HG03521 (cell line): ENCODE results near the gene BHLHA15.
A peak's percentile ranks its signal among the peaks of the same experiment; 100 is the strongest.

ENCODE experiments used
- ATAC-seq: cut with Tn5 transposase; IDR thresholded peaks from one replicate; pipeline ENCODE4 v1.9.1; 2021; ENCODE audit warnings: mild to moderate bottlenecking, moderate library complexity; ENCODE audit not compliant: unreplicated experiment

The BHLHA15 gene

DNA sequence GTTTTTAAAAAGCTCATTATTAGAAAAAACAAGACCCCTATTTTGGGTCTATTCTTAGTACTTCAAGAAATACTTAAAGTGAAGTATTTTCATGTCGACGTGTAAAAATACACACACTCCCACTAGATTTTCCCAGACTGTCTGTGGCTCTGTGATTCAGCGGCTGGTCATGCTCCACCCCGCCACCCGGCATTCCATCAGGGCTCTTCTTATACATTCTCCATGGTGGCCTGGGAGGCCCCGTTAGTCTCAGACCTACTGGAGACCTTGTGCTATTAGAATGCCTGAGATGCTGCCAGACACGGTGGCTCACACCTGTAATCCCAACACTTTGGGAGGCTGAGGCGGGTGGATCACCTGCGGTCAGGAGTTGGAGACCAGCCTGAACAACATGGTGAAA is 27.7 kb downstream of the BHLHA15 start:
- no peak for ATAC-seq

DNA sequence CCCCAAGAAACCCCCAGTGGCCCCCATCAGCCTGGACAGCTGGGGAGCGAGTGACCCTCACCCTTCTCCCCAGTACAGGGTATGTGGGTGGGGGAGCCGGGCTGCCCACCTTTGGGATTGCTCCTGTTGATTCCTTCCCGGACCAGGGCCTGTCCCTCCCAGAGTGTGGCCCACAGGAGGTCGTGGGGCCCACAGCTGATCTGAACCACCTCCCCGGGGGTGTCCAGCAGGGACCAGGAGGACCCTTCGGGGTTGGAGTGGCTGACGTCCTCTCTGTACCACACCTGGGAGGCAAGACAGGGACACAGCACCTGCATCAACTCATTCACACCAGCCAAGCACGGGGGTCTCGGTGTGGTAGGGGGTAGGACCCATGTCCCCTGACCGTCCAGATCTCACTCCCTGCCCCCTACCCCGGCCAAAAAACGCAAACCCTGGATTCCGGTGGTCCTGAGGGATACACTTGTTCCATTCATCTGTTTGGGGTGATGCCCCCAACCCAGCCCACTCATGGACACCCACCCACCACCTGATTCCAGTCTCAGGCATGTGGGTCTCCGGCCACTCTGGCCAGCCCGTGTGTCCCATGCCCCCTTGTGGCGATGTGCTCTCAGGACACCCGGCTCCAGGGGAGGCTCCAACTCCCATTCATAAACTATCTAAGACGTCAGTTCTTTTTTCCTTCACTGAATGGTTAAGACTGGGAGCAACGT is 29.9 kb downstream of the BHLHA15 start:
- ATAC-seq = no peak

DNA sequence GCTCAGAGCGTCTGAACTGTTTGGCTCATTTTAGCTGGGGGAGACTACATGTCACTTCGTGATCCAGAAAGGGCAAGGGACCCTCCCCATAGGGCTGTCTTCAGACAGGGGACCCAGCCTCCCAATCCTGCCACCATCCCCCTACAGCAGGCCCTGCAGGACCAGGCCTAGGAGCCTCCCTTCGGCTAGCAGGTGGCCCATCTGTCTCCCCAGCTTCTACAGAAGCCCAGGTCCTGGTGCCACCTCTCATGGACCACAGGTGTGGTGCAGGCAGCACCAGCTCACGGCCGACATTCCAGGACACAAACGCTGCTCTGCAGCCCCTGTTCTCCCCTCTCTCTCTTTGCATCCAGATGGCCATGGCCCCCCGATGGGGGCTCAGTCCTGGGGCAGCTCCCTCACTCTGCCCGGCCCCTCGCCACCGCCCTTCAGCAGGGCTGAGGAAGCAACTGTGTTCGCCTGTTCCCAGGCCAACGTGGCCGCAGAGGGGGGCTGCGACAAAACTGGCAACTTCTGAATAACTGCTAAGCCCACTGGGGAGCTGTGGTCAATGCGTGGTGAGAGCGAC is 30.5 kb downstream of the BHLHA15 start:
- no peak for ATAC-seq

DNA sequence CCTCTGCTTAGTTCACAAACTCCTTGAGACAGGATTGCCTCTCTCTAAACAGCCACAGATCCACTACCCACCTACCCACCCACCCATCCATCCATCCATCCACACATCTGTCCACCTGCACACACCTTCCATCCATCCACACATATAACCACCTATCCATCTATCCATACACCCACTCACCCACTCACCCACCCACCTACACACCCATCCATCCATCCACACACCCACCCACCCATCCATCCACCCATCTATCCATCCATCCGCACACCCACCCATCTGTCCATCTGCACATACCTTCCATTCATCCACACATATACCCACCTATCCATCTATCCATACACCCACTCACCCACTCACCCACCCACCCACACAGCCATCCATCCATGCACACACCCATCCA is 31.1 kb downstream of the BHLHA15 start:
- ATAC-seq = no peak

DNA sequence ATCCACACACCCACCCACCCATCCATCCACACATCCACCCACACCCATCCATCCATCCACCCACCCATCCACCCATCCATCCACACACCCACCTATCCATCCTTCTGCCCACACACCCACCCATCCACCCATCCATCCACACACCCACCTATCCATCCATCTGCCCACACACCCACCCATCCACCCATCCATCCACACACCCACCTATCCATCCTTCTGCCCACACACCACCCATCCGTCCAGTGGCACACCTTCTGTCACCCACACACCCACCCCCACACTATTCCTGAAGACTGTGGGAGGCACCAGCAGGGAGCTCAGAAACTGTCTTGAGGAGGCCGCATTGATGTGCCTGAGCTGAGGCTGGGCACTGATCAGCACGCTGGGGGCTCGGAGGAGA is 31.7 kb downstream of the BHLHA15 start:
- no peak for ATAC-seq

DNA sequence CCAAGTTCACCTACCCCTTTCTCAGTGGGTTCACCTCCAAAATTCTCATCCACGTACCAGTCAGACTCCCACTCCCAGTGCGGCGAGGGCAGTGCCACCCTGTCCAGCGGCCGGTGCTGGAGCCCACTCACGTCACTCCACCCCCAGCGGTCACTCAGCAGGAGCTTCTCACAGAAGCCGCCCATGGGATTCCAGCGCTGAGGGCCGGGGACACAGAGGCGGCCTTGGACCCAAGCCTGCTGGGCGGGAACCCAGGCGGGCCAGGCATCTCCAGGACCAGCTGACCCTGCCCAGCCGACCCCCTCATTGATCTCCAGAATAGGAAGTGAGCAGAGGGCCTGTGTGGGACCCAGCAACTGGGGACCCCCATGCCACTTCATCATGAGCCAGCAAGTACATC is 33.6 kb downstream of the BHLHA15 start:
- ATAC-seq = no peak

DNA sequence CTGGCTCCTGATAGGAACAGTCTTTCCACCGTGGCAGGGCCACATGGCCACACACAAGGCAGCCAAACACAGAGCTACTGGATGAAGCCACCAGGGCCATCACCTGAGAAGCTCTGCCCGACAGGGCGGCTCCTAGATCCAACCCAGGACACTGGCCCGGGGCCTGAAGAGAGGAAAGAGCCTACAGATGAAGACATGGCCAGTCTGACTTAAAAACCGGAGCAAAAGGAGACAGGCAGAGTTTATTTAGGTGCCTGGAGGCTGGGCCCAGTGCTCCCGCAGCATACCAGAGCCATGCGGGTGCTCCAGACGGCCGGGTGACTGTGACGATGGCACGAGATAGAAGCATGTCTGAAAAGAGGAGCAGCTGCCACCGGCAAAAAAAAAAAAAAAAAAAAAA is 36.9 kb downstream of the BHLHA15 start:
- ATAC-seq = no peak

DNA sequence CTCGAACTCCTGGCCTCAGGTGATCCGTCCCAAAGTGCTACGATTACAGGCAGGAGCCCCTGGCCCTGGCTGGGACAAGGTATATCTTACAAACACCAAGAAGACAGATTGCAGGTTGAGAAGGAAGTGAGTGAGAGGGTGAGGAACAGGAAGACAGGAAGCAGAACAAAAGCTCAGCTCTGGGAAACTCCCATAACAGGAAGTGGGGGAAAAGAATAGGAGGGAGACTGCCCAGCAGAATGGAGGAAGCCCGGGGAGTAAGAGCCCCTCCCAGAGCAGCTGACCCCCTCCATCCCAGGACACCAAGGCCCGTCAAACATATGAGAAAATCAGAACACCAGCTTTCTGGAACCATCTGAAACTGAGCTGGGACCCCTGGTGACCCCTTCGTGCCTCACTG is 37.9 kb downstream of the BHLHA15 start:
- ATAC-seq = no peak

DNA sequence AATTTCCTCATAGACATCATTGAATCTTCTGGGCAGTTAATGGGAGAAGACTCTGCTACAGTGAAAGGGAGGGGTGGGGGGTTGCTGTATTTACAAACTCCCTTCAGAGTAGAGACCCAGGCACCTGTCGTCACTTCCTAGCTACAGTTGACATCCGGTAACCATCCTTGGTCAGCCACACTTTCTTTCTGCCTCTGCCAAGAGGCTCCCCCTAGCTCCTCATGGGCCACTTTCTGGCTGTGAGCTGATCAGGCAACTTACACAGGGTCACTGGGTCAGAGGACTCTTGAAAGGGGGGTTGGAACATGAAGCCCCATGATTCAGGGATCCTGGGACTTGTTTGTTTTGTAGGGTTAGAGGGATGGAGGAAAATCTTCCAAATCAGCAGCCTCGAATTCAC is 39.5 kb downstream of the BHLHA15 start:
- ATAC-seq = no peak

DNA sequence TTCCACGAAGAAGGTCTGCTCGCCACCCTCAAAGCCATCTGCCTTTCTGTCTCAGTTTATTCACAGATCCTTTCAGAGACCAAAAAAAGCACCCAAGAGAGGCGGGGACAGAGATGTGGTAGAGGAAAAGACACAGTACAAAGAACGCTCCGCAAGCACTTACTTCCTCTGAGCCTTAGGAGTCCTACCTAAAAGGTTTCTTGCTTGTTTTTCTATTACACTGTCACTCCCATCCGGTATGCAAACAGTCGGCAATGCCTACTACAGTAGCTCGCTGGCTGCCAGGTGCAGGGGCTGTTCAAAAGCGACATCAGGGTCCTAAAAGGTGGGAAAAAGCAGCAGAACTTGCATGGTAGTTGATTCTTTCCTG is 40.0 kb downstream of the BHLHA15 start:
- no peak for ATAC-seq

DNA sequence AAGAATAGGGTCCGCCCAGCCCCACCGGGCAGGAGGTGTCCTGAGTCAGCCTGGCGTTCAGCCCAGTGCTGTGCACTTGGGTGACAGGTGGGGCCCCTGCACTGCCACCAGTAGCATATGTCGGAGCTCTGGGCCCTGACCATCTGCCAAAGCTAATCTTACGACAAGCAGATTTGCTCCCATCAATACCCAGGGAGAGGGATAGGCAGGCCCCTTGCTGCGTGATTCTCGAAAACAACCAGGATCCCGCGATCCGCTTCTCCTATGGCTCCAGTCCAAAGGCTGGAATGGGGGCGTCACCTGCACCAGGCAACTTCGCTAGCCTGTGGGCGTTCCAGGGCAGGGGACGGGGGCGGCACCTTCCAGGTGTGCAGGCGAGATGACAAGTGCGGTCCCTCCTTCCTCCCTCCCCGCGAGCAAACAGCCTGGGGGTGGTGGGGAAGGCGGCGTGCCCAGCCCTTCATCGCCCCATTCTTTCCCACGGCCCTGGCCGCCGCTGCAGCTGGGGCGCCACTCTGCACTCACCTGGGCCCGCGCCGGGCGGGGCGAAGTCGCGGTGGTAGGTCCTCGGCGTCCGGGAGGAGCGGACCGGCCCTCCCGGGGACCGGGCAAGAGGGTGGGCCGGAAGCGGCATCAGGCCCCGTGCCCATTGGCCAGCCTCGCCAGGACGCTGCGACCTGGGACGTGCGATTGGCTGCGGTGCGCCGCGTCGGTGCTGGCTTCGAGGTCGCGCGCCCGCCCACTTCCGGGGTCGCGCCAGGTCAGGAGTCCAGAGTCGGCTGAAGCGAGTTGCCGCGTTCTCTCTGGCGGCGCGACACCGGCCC is 40.6 kb downstream of the BHLHA15 start, which contains the start of gene TECPR1:
TECPR1 (minus strand) TSS at position 632 of the 824 bp plus-strand sequence. CDS start 6,086 bp downstream, outside the sequence.
- peak; percentile 97 for ATAC-seq

DNA sequence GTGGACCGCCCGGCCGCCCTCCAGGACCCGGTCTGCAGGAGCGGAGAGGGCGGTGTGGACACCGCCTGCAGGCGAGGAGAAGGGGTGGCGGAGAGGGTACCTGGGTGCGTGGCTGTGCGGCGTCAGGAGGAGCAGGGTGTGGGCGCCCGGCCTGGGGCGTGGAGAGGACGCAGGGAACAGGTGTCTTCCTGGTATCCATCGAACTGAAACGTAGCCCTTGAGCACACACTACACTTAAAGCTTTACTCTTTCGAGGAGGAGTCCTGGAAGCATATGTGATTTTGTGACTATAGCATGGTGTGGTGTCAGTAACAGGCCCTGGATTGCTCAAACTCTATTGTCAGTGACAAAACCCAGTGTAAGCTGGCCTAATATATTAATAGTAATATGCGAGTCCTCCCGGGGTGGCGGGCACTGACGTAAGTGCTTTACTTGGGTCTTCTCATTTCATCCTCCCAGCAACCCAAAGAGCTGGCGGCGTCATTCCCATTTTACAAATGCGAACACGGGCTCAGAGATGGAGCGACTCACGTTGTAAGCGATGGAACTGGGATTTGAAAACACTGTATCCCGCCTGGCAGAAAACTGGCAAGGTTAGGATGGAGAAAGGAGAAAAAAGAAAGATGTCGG is 41.3 kb downstream of the BHLHA15 start:
- no peak for ATAC-seq

DNA sequence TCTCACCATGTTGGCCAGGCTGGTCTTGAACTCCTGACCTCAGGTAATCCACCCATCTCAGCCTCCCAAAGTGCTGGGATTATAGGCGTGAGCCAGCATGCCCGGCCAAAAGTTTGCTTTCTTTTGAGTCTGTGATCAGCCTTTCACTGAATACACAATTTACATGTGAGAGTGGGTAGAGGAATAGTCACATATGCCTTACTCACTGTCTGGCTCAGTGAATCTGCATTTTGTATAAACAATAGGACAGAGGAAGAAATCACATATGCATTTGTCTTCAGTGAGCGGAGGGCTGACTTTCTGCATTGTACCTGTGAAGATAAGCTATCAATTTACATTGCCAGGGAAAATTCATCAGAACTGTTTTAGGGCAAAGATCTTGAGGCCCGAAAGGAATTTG is 43.3 kb downstream of the BHLHA15 start:
- no peak for ATAC-seq

DNA sequence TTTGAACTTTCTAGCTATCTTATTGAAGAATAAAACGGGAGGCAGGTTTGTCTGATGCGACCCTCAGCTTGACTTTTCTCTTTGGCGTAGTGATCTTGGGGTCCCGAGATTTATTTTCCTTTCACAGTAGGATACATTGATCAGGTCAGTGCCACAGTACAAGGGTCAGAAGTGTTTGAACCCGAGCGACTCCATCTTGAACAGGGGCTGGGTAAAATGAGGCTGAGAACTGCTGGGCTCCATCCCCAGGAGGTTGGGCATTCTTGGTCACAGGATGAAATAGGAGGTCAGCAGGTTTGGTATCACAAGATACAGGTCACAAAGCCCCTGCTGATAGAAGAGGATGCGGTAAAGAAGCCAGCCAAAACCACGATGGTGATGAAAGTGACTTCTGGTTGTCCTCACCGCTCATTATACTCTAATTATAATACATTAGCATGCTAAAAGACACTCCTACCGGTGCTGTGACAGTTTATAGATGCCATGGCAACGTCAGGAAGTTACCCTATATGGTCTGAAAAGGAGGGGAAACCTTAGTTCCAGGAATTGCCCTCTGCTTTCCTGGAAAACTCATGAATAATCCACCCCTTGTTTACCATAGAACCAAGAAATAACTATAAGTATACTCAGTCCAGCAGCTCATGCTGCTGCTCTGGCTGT is 43.8 kb downstream of the BHLHA15 start:
- no peak for ATAC-seq

DNA sequence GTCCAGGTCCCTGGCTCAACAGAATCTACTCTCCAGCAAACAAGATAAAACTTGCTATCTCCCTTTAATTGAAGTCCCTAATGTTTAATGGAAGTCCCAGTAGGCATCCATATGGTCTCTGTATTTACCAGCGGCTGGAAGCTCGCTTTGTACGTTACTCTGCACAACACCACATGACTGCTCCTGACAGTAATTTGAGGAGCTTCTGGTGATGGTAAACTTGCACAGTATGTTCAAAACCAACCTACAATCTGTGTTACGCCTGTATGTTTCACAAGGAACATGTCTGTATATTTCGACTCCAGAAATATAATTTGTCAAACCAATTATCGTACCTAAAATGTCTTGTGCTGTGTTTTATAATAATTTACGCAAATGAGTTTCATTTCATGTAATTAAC is 45.2 kb downstream of the BHLHA15 start:
- ATAC-seq = no peak

DNA sequence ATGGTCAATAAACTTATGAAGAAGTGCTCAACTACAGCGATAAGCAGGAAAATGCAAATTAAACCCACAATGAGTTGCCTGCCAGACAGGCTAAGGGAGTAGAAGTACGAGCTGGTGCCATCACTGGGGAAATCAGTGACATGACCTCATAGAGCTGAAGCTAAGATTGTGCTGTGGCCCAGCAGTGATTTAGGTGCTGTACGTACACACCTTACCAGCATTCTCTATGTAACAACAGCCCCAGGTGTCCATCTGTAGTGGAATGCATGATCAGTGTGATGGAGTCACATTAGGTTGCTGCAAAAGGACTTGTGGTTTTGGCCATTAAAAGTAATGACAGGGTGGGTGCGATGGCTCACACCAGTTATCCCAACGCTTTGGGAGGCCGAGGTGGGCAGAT is 46.5 kb downstream of the BHLHA15 start:
- no peak for ATAC-seq
